OCI-LY1 (cell line): ENCODE data around the gene TTC23L.

Experiments
- H2AFZ ChIP-seq: fragments of 200-600 bp; sonication (generic), shearing (Covaris generic); 2 replicates; pipeline ENCODE4 v1.6.0; 2014; ENCODE audit warnings: antibody characterized with exemption, mild to moderate bottlenecking, low read length
- H3F3A ChIP-seq: fragments of 200-600 bp; sonication (generic), shearing (Covaris generic); 2 replicates; pipeline ENCODE4 v1.6.0; 2014; ENCODE audit warnings: mild to moderate bottlenecking, antibody characterized with exemption, low read length, moderate library complexity; ENCODE audit not compliant: insufficient read depth
- H3K27ac ChIP-seq: fragments of 200-600 bp; sonication (generic); 2 replicates; pipeline ENCODE4 v1.5.1; 2014; ENCODE audit warnings: low read length, mixed run types, mild to moderate bottlenecking, low read depth; ENCODE audit not compliant: poor library complexity, severe bottlenecking
- H3K27me3 ChIP-seq: fragments of 200-600 bp; sonication (generic); 2 replicates; pipeline ENCODE4 v1.6.0; 2014; ENCODE audit warnings: antibody characterized with exemption, mild to moderate bottlenecking, low read length, moderate library complexity; ENCODE audit not compliant: insufficient read depth
- H3K36me3 ChIP-seq: fragments of 200-600 bp; sonication (generic); 2 replicates; pipeline ENCODE4 v1.6.1; 2014; ENCODE audit warnings: mild to moderate bottlenecking, antibody characterized with exemption, low read length, moderate library complexity, mixed read lengths; ENCODE audit not compliant: insufficient read depth
- H3K4me1 ChIP-seq: fragments of 200-600 bp; sonication (generic); 2 replicates; pipeline ENCODE4 v1.5.1; 2014; ENCODE audit warnings: mild to moderate bottlenecking, low read length, moderate library complexity; ENCODE audit not compliant: insufficient read depth, severe bottlenecking
- H3K4me2 ChIP-seq: fragments of 200-600 bp; sonication (generic), shearing (Covaris generic); 2 replicates; pipeline ENCODE4 v1.6.1; 2014; ENCODE audit warnings: low read length
- H3K4me3 ChIP-seq: fragments of 200-600 bp; sonication (generic); 2 replicates; pipeline ENCODE4 v1.5.1; 2014; ENCODE audit warnings: low read length, low read depth, mild to moderate bottlenecking, mixed read lengths; ENCODE audit not compliant: poor library complexity, severe bottlenecking
- H3K79me2 ChIP-seq: fragments of 200-600 bp; shearing (Covaris generic); 2 replicates; pipeline ENCODE4 v1.6.1; 2016; ENCODE audit warnings: mixed run types, low read length, mixed read lengths; ENCODE audit not compliant: insufficient read depth
- H3K9ac ChIP-seq: fragments of 200-600 bp; sonication (generic), shearing (Covaris generic); 2 replicates; pipeline ENCODE4 v1.6.1; 2014; ENCODE audit warnings: mild to moderate bottlenecking, low read length, mixed read lengths
- H3K9me2 ChIP-seq: fragments of 200-600 bp; sonication (generic), shearing (Covaris generic); 2 replicates; pipeline ENCODE4 v1.6.1; 2014; ENCODE audit warnings: low read depth, mild to moderate bottlenecking, low read length, mixed read lengths
- H3K9me3 ChIP-seq: fragments of 200-600 bp; shearing (Covaris generic); 2 replicates; pipeline ENCODE4 v1.6.1; 2014; ENCODE audit warnings: low read length, mixed read lengths
- H4K20me1 ChIP-seq: fragments of 200-600 bp; sonication (generic), shearing (Covaris generic); 2 replicates; pipeline ENCODE4 v1.6.0; 2016; ENCODE audit warnings: mild to moderate bottlenecking, low read length; ENCODE audit not compliant: insufficient read depth
- EZH2 ChIP-seq: fragments of 200-600 bp; sonication (generic), shearing (Covaris generic); IDR thresholded peaks from 2 replicates; pipeline ENCODE4 v1.8.0; 2017; ENCODE audit warnings: borderline replicate concordance, mixed run types, mild to moderate bottlenecking, antibody characterized with exemption, low read length, moderate library complexity, mixed read lengths
- TF ChIP-seq, protein P1 (sequence below): fragments of 200-600 bp; sonication (generic), shearing (Covaris generic); IDR thresholded peaks from 2 replicates; pipeline ENCODE4 v1.5.1; 2017; ENCODE audit warnings: mild to moderate bottlenecking, antibody characterized with exemption, low read length, moderate library complexity, mixed read lengths

TTC23L gene

DNA sequence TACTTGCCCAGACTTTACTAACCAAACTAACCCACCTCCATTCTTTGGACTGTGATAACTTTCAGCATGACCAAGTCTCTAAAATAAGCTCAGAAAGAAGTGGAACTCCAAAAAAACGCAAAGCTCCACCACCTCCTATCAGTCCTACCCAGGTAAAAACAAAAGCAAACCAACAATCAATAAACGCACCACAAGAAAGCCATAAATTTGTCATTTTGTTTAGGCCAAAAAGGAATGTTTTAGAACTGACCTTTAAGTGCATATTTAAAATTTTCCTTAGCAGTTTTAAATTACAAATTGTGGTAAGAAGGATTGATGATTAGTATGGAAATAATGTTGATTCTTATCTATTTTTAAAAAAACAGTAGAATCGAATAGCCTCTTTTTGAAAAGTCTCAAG lies 25.5 kb upstream of the TTC23L start:
- H3K9me3 ChIP-seq = no peaks in the 10 kb centered on the region
- H3K27me3 ChIP-seq = no peaks in the 10 kb centered on the region
- H3K4me1 ChIP-seq = no peaks in the 10 kb centered on the region
- no peaks in the 10 kb centered on the region for H3K36me3 ChIP-seq
- no peaks in the 10 kb centered on the region for H4K20me1 ChIP-seq
- H3K9me2 ChIP-seq = no peaks in the 10 kb centered on the region
- no peak overlapping the region for H3K4me3 ChIP-seq
- no peaks in the 10 kb centered on the region for H3F3A ChIP-seq
- H3K9ac ChIP-seq = no peak overlapping the region
- TF ChIP-seq EZH2 = no peak
- TF ChIP-seq, protein P1, sequence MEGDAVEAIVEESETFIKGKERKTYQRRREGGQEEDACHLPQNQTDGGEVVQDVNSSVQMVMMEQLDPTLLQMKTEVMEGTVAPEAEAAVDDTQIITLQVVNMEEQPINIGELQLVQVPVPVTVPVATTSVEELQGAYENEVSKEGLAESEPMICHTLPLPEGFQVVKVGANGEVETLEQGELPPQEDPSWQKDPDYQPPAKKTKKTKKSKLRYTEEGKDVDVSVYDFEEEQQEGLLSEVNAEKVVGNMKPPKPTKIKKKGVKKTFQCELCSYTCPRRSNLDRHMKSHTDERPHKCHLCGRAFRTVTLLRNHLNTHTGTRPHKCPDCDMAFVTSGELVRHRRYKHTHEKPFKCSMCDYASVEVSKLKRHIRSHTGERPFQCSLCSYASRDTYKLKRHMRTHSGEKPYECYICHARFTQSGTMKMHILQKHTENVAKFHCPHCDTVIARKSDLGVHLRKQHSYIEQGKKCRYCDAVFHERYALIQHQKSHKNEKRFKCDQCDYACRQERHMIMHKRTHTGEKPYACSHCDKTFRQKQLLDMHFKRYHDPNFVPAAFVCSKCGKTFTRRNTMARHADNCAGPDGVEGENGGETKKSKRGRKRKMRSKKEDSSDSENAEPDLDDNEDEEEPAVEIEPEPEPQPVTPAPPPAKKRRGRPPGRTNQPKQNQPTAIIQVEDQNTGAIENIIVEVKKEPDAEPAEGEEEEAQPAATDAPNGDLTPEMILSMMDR = no peak
- no peak overlapping the region for H2AFZ ChIP-seq
- no peaks in the 10 kb centered on the region for H3K79me2 ChIP-seq
- H3K27ac ChIP-seq = no peak overlapping the region
- H3K4me2 ChIP-seq = no peak overlapping the region

DNA sequence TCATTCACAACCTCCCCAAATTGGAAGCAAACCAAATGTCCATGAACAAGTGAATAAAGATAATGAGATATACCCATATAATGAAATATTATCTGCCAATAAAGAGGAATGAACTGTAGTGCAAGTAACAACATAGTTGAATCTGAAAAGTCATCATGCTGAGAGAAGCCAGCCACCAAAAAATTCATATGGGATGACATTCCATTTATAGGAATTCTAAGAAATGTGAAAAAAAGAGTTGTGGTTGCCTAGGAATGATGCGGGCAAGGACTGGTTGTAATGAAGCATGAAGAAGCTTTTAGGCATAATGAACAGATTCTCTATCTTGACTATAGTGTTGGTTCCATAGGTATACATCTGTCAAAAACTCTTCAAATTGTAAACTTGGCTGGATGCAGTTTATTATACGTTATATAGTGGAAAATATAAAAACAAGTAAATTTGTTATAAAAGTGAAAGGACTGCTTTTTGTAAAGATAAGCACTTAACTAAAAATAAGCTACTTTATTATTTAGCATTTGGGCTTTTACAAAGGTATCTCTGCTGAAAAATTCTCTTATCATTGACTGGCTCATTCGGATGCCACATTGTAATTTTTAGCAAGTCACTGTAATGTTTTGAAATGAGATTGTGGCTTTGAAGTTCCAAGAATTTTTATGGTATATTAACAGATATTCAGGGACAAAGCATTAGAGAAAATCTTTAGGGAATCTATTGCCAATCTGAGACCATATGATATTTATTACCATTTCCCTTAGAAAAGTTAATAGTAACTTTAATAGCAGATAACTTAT lies 21.2 kb upstream of the TTC23L start:
- H4K20me1 ChIP-seq = no peaks in the 10 kb centered on the region
- H3K9ac ChIP-seq = no peak overlapping the region
- H3K36me3 ChIP-seq = no peaks in the 10 kb centered on the region
- H3K9me2 ChIP-seq = no peaks in the 10 kb centered on the region
- H3K27me3 ChIP-seq = no peaks in the 10 kb centered on the region
- no peaks in the 10 kb centered on the region for H3F3A ChIP-seq
- no peaks in the 10 kb centered on the region for H3K79me2 ChIP-seq
- no peak overlapping the region for H2AFZ ChIP-seq
- H3K4me1 ChIP-seq = no peaks in the 10 kb centered on the region
- H3K4me3 ChIP-seq = no peak overlapping the region
- TF ChIP-seq, protein P1 = no peak
- TF ChIP-seq EZH2 = no peak
- H3K4me2 ChIP-seq = no peak overlapping the region
- no peaks in the 10 kb centered on the region for H3K9me3 ChIP-seq
- no peak overlapping the region for H3K27ac ChIP-seq

DNA sequence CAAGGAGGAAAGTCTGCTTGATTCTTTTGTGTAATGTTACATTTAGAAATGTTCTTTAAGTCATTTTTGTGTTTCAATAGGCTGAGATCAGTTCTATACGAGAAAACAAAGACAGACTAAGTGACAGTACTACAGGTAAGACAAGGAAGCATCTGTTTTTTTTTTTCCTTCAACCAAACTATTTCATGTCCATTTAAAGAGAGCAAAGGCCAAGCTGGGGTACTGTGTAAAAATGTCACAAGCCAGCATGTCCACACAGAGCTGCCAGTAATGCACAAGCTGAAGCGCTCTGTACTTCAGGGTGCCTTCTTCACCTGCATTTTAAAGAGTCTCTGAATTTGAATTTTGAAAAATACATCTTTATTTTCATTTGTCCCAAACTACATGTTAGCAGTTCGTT lies 20.2 kb upstream of the TTC23L start:
- no peaks in the 10 kb centered on the region for H3F3A ChIP-seq
- TF ChIP-seq, protein P1 = no peak
- TF ChIP-seq EZH2 = no peak
- H3K4me1 ChIP-seq = no peaks in the 10 kb centered on the region
- no peaks in the 10 kb centered on the region for H3K36me3 ChIP-seq
- no peaks in the 10 kb centered on the region for H3K27me3 ChIP-seq
- H3K27ac ChIP-seq = no peak overlapping the region
- H3K9ac ChIP-seq = no peak overlapping the region
- no peak overlapping the region for H2AFZ ChIP-seq
- H3K4me3 ChIP-seq = no peak overlapping the region
- no peaks in the 10 kb centered on the region for H3K9me2 ChIP-seq
- no peak overlapping the region for H3K4me2 ChIP-seq
- H4K20me1 ChIP-seq = no peaks in the 10 kb centered on the region
- H3K79me2 ChIP-seq = no peaks in the 10 kb centered on the region
- H3K9me3 ChIP-seq = no peaks in the 10 kb centered on the region
